Upper lobe of right lung (tissue), 1 donor: Measurements from ENCODE around the gene TPRN. TPM values are rescaled to one million over a fixed set of nuclear protein-coding genes. Genes with fewer than 3 reads are reported as not detected.

ENCODE experiments used
- ATAC-seq: fragments of 200-7000 bp; cut with Tn5 transposase; one replicate; pipeline ENCODE4 v1.9.1; 2020; ENCODE audit warnings: mild to moderate bottlenecking, moderate library complexity
- DNase-seq: peaks from one replicate; pipeline ENCODE4 v3.0.0-alpha.2; 2020
- H3K27ac ChIP-seq: fragments of 200-600 bp; one replicate; pipeline ENCODE4 v1.8.0; 2022
- H3K27me3 ChIP-seq: fragments of 200-600 bp; one replicate; pipeline ENCODE4 v1.8.0; 2022; ENCODE audit warnings: mild to moderate bottlenecking
- H3K36me3 ChIP-seq: fragments of 200-600 bp; one replicate; pipeline ENCODE4 v1.8.0; 2022
- H3K4me1 ChIP-seq: fragments of 200-600 bp; one replicate; pipeline ENCODE4 v1.8.0; 2022
- H3K4me3 ChIP-seq: fragments of 200-600 bp; one replicate; pipeline ENCODE4 v1.8.0; 2022; ENCODE audit warnings: mild to moderate bottlenecking
- H3K9me3 ChIP-seq: fragments of 200-600 bp; one replicate; pipeline ENCODE4 v1.8.0; 2022
- intact Hi-C: fragments of 100-400 bp; cut with DNase I; formaldehyde crosslinking; loops from one replicate; pipeline ENCODE4 v1.11.0; 2022
- total RNA-seq: library from RNA; stranded (reverse); fragmentation: NEBNext Ultra II Directional; extraction: Animal tissue kit (Norgen Biotek cat#: 25700); gene quantifications from one replicate; pipeline ENCODE4 v1.2.1, GENCODE V29; 2021
- TF ChIP-seq, protein P1 (sequence below): fragments of 200-600 bp; IDR thresholded peaks from one replicate; pipeline ENCODE4 v1.8.0; 2022; ENCODE audit warnings: antibody characterized with exemption
- donor health status: DM: no; HTN: yes; CAD: no; lungs with severe emphysema.

TPRN gene
- total RNA-seq, 1 donor from 2014 or later: 22.3 TPM

DNA sequence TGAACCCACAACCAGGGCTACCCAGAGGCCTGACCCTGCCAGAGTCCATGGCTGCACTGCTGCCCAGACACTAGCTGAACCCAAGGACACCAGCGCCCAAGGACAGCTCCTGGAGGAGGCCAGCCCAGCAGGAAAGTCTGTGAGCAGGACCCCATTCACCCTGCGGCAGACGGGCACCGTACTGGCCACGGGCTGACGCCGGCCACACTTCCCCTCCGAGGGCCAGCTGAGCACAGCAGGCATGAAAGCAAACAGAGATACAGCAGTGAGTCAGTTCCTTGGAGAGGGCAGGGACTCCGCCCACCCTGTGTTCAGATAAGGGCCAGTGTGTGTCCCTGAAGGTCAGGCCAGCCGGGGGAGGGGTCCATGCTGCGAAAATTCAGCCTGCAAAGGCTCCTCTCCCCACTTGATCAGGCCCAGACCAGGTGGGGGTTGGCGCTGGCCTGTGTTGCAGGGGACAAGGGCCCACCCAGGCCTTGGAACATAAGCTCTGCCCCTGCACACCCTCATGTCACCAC lies 18.3 kb upstream of the TPRN start:
- Histone ChIP-seq H3K27me3 (no peaks in the 10 kb centered on the region), H3K4me3 (no peak overlapping the region), H3K36me3 (no peaks in the 10 kb centered on the region), H3K27ac (peak overlapping the region; percentile 6), H3K9me3 (no peaks in the 10 kb centered on the region), H3K4me1 (peaks cover 9% of the 10 kb centered on the region)
- DNase-seq (no peak), ATAC-seq (peak; percentile 32)
- TF ChIP-seq, protein P1, sequence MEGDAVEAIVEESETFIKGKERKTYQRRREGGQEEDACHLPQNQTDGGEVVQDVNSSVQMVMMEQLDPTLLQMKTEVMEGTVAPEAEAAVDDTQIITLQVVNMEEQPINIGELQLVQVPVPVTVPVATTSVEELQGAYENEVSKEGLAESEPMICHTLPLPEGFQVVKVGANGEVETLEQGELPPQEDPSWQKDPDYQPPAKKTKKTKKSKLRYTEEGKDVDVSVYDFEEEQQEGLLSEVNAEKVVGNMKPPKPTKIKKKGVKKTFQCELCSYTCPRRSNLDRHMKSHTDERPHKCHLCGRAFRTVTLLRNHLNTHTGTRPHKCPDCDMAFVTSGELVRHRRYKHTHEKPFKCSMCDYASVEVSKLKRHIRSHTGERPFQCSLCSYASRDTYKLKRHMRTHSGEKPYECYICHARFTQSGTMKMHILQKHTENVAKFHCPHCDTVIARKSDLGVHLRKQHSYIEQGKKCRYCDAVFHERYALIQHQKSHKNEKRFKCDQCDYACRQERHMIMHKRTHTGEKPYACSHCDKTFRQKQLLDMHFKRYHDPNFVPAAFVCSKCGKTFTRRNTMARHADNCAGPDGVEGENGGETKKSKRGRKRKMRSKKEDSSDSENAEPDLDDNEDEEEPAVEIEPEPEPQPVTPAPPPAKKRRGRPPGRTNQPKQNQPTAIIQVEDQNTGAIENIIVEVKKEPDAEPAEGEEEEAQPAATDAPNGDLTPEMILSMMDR: no peak
- intact Hi-C loops: no loop called here

DNA sequence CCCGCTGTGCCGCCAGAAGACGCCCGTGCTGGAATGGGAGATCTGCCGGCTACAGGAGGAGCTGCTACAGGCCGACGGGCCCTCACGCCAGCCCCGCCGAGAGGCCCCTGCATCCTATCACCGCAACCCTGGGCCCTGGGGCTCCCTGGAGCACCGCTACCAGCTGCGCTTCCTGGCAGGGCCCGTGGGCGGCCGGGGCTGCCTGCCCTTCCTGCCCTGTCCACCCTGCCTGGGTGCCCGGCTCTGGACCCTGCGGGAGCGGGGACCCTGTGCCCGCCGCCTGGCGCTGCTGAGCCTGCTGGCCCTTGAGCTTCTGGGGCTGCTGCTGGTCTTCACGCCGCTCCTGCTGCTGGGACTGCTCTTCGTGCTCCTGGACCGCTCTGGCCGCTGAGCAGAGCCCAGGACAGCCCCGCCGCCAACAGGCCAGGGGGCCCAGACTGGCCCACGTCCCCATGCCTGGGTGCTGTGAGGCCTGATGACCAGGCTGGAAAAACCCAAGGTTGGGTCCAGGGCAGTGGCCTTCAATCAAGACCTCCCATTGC lies 17.7 kb upstream of the TPRN start:
- intact Hi-C loops: no loop called here
- H3K27ac ChIP-seq: peak overlapping the region; percentile 6

DNA sequence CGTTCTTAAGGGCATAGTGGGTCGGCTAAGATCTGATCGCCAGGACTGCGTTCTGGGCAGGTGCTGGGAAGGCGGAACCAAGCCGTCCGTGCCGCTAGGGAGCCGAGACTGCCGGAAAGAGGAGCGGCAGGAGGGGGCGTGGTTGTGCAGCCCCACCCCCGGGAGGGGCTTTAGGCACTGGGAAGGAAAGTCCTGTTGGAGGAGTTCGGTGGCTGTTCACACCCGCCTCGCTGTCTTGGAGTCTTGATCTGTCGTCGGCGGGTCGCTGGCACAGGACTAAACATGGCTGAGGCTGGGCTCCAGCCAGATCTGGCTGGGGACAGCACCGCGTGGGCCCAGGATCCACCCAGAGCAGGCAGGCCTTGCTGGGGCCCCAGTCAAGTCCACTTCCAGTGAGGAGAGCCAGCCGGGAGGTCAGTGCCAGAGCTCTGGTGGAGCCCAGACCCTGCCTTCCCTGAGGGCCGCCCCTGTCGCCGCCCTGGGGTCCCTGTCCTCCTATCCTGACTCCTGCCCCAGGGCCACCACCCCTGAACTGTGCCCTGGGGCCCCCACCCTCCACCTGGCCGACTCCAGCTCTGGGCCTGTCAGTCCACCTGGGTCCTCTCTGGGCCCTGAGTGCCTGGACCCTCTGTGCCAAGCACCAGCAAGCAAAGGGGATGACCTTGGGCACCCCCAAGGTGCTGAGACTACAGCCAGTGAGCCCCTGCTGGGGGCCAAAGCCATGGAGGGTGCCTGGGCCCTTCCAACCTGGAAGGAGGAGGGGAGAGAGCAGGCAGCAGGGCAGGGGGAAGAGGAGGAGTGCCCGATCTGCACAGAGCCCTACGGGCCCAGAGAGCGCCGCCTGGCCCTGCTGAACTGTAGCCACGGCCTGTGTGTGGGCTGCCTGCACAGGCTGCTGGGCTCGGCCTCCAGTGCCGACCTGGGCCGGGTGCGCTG lies 17.0 kb upstream of the TPRN start:
- ATAC-seq (peak; percentile 72), DNase-seq (peak; percentile 89)
- TF ChIP-seq, protein P1: no peak
- H3K27ac ChIP-seq: peak overlapping the region; percentile 63
- H3K27me3 ChIP-seq: no peaks in the 10 kb centered on the region
- intact Hi-C loops: no loop called here
- H3K36me3 ChIP-seq: no peaks in the 10 kb centered on the region
- H3K4me1 ChIP-seq: peaks cover 3% of the 10 kb centered on the region
- H3K9me3 ChIP-seq: no peaks in the 10 kb centered on the region
- peak overlapping the region; percentile 36 for H3K4me3 ChIP-seq

More for the DNA sequence above, 17.7 kb upstream of the TPRN start:
- no peak for DNase-seq
- TF ChIP-seq, protein P1: no peak
- Histone ChIP-seq H3K4me1 (peaks cover 9% of the 10 kb centered on the region), H3K9me3 (no peaks in the 10 kb centered on the region), H3K27me3 (no peaks in the 10 kb centered on the region), H3K36me3 (no peaks in the 10 kb centered on the region), H3K4me3 (no peak overlapping the region)
- no peak for ATAC-seq

DNA sequence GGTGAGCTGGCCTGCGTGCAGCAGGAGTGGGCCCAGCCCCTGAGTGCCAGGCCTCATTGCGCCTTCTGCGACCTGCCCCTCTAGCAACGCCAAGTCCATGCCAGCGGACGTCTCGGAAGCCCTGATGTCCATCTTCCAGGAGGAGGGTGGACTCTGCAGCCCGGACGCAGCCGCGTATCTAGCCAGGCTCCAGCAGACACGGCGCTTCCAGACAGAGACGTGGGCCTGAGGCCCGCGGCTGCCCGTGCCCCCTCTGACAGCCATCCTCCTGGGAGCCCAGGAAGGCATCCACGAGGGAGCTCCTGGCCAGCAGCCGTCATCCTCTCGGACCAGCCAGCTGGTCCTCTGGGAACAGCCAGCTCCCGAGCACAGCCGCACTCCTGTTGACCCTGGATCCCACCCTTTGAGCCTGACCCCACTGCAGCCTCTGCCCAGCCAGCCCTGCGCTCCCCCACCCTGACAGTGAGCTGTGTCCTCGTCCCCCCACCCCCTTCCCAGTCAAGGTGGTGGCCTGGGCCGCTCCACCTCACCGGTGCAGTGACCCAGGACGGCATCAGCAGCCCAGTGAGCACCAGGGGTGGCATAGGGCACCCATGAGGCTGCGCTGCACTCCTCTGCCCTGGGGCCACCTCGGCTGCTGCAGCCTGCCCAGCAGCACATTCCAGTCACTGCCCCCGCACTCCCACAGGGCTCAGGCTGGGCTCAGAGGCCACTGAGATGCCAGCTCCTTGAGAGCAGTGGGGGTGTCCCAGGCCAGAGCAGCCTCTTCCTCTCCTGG lies 15.8 kb upstream of the TPRN start:
- Histone ChIP-seq H3K4me1 (no peaks in the 10 kb centered on the region), H3K27ac (no peak overlapping the region), H3K9me3 (no peaks in the 10 kb centered on the region), H3K27me3 (no peaks in the 10 kb centered on the region), H3K36me3 (no peaks in the 10 kb centered on the region), H3K4me3 (no peak overlapping the region)
- TF ChIP-seq, protein P1: no peak
- DNase-seq: peak; percentile 64
- intact Hi-C loops: no loop called here
- no peak for ATAC-seq

DNA sequence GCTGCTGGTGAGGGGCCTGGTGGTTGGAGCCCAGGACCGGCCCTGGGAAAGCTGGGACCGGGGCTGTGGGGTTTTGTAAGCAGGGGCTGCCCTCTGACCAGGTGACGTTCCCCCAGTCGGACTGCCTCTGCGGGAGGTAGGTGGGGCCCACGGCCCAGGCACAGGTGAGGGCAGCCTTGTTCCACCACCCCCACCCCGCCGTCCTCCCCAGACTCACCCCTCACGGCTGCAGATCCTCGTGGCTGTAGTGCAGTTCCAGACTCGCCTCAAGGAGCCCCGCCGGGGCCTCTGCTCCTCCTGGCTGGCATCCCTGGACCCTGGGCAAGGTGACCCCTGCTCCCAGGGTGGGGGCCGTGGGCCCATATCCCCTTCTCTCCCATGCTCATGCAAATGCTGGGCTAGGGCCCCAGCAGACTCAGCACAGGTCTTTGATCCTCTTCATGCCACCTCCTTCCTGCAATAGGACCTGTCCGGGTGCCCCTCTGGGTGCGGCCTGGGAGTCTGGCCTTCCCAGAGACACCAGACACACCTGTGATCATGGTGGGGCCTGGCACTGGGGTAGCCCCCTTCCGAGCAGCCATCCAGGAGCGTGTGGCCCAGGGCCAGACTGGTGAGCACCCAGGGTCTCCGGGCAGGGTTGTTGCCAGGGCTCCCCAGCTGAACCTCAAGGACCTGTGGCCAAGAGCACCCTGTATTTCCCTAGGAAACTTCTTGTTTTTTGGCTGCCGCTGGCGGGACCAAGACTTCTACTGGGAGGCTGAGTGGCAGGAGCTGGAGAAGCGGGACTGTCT lies 14.8 kb upstream of the TPRN start:
- Histone ChIP-seq H3K36me3 (no peaks in the 10 kb centered on the region), H3K27me3 (no peaks in the 10 kb centered on the region), H3K4me3 (no peak overlapping the region), H3K4me1 (no peaks in the 10 kb centered on the region), H3K9me3 (no peaks in the 10 kb centered on the region), H3K27ac (no peak overlapping the region)
- TF ChIP-seq, protein P1: no peak
- intact Hi-C loops: no loop called here
- no peak for DNase-seq
- no peak for ATAC-seq
